ENCODE data around the gene POU3F1.

The POU3F1 gene

GRCh38 chr1:38055965-38056364 lies 9.4 kb upstream of the POU3F1 start:
- H3K9me3 ChIP-seq (ENCODE audit: low read length), result no peaks in the 10 kb centered on the region
- H3K4me2 ChIP-seq (ENCODE audit: low read length), result no peak overlapping the region
- H3K27me3 ChIP-seq (ENCODE audit: insufficient read depth, low read length), result no peaks in the 10 kb centered on the region
- no peaks in the 10 kb centered on the region for H3K9me2 ChIP-seq (ENCODE audit: low read depth, low read length)
- H3K9ac ChIP-seq (ENCODE audit: low read length), result no peak overlapping the region
- H2AFZ ChIP-seq (ENCODE audit: low read length), result no peak overlapping the region
- no peaks in the 10 kb centered on the region for H4K20me1 ChIP-seq (ENCODE audit: insufficient read depth, low read length)
- no peak overlapping the region for H3K27ac ChIP-seq (ENCODE audit: low read depth, low read length, poor library complexity, severe bottlenecking)
- TF ChIP-seq CTCF (IDR thresholded peaks at IDR 0.05; ENCODE audit: low read length) (no peak), EZH2 (IDR thresholded peaks at IDR 0.05; ENCODE audit: borderline replicate concordance, low read length) (no peak)
- H3K4me1 ChIP-seq (ENCODE audit: insufficient read depth, low read length, severe bottlenecking), result peaks cover 11% of the 10 kb centered on the region
- H3K36me3 ChIP-seq (ENCODE audit: insufficient read depth, low read length), result no peaks in the 10 kb centered on the region
- H3K4me3 ChIP-seq (ENCODE audit: low read depth, low read length, poor library complexity, severe bottlenecking), result no peak overlapping the region
- no peaks in the 10 kb centered on the region for H3F3A ChIP-seq (ENCODE audit: insufficient read depth, low read length)
- no peaks in the 10 kb centered on the region for H3K79me2 ChIP-seq (ENCODE audit: insufficient read depth, low read length)

GRCh38 chr1:38055398-38055797 lies 8.8 kb upstream of the POU3F1 start:
- Histone ChIP-seq H3K27me3 (ENCODE audit: insufficient read depth, low read length) (no peaks in the 10 kb centered on the region), H4K20me1 (ENCODE audit: insufficient read depth, low read length) (no peaks in the 10 kb centered on the region), H2AFZ (ENCODE audit: low read length) (no peak overlapping the region), H3K4me3 (ENCODE audit: low read depth, low read length, poor library complexity, severe bottlenecking) (no peak overlapping the region), H3K36me3 (ENCODE audit: insufficient read depth, low read length) (no peaks in the 10 kb centered on the region), H3K27ac (ENCODE audit: low read depth, low read length, poor library complexity, severe bottlenecking) (no peak overlapping the region), H3F3A (ENCODE audit: insufficient read depth, low read length) (no peaks in the 10 kb centered on the region), H3K9me3 (ENCODE audit: low read length) (no peaks in the 10 kb centered on the region), H3K9ac (ENCODE audit: low read length) (no peak overlapping the region), H3K4me1 (ENCODE audit: insufficient read depth, low read length, severe bottlenecking) (peaks cover 11% of the 10 kb centered on the region), H3K9me2 (ENCODE audit: low read depth, low read length) (no peaks in the 10 kb centered on the region), H3K4me2 (ENCODE audit: low read length) (no peak overlapping the region), H3K79me2 (ENCODE audit: insufficient read depth, low read length) (no peaks in the 10 kb centered on the region)
- no peak for TF ChIP-seq CTCF (IDR thresholded peaks at IDR 0.05; ENCODE audit: low read length)
- TF ChIP-seq EZH2 (IDR thresholded peaks at IDR 0.05; ENCODE audit: borderline replicate concordance, low read length), result no peak

- Histone ChIP-seq H3F3A (ENCODE audit: insufficient read depth, low read length) (no peaks in the 10 kb centered on the region), H3K79me2 (ENCODE audit: insufficient read depth, low read length) (no peaks in the 10 kb centered on the region), H3K27ac (ENCODE audit: low read depth, low read length, poor library complexity, severe bottlenecking) (no peak overlapping the region), H3K9me2 (ENCODE audit: low read depth, low read length) (no peaks in the 10 kb centered on the region), H3K36me3 (ENCODE audit: insufficient read depth, low read length) (no peaks in the 10 kb centered on the region), H3K9me3 (ENCODE audit: low read length) (no peaks in the 10 kb centered on the region), H3K27me3 (ENCODE audit: insufficient read depth, low read length) (no peaks in the 10 kb centered on the region), H2AFZ (ENCODE audit: low read length) (no peak overlapping the region), H3K4me3 (ENCODE audit: low read depth, low read length, poor library complexity, severe bottlenecking) (no peak overlapping the region), H4K20me1 (ENCODE audit: insufficient read depth, low read length) (no peaks in the 10 kb centered on the region), H3K4me2 (ENCODE audit: low read length) (no peak overlapping the region), H3K9ac (ENCODE audit: low read length) (no peak overlapping the region), H3K4me1 (ENCODE audit: insufficient read depth, low read length, severe bottlenecking) (peaks cover 11% of the 10 kb centered on the region)
- TF ChIP-seq EZH2 (IDR thresholded peaks at IDR 0.05; ENCODE audit: borderline replicate concordance, low read length), result no peak
- TF ChIP-seq CTCF (IDR thresholded peaks at IDR 0.05; ENCODE audit: low read length), result no peak
These were observed 7.0 kb upstream of the POU3F1 start for GRCh38 chr1:38053416-38054091.
